ENCODE results near the gene MSL1.

DNA sequence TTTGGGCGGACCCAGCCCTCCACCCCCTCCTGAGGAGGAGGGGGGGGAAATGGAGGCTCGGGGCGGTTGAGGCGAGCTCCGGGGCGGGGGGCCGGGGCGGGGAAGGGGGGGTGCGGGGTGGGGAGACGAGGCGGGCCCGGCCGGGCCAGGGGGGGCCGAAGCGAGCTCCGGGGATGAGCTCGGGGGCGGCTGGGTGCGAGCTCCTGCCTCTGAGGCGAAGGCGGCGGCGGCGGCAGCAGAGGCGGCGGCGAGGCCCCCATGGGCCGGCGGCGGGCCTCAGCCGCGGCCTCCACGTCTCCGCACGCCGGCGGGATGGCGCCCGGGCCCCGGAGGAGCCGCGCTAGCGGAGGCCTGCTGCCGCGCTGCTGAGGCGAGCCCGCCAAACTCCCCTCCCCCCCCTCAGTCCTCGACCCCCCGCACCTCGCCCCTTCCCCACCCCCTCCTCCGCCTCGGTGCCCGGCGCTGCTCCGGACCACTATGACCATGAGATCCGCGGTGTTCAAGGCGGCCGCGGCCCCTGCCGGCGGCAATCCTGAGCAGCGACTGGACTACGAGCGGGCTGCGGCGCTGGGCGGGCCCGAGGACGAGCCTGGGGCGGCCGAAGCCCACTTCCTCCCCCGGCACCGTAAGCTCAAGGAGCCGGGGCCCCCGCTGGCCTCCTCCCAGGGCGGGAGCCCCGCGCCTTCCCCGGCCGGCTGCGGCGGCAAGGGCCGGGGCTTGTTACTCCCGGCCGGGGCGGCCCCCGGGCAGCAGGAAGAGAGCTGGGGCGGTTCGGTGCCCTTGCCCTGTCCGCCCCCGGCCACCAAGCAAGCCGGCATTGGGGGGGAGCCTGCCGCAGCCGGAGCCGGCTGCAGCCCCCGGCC lies 596 bp downstream of the MSL1 start:
- TF ChIP-seq, protein P1, sequence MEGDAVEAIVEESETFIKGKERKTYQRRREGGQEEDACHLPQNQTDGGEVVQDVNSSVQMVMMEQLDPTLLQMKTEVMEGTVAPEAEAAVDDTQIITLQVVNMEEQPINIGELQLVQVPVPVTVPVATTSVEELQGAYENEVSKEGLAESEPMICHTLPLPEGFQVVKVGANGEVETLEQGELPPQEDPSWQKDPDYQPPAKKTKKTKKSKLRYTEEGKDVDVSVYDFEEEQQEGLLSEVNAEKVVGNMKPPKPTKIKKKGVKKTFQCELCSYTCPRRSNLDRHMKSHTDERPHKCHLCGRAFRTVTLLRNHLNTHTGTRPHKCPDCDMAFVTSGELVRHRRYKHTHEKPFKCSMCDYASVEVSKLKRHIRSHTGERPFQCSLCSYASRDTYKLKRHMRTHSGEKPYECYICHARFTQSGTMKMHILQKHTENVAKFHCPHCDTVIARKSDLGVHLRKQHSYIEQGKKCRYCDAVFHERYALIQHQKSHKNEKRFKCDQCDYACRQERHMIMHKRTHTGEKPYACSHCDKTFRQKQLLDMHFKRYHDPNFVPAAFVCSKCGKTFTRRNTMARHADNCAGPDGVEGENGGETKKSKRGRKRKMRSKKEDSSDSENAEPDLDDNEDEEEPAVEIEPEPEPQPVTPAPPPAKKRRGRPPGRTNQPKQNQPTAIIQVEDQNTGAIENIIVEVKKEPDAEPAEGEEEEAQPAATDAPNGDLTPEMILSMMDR (IDR thresholded peaks at IDR 0.05; ENCODE audit: low read depth, low read length, poor library complexity, severe bottlenecking) = no peak
- TF ChIP-seq EZH2phosphoT487 (IDR thresholded peaks at IDR 0.05; ENCODE audit: borderline replicate concordance, low read length) = no peak

All from DOHH2 (cell line).